Mesendoderm (in vitro differentiated cells): Measurements from ENCODE around the gene FXYD5.

Source experiments
- DNase-seq: peaks from one replicate; pipeline ENCODE4 v3.0.0; 2013
- H2AK5ac ChIP-seq: 2 replicates; pipeline ENCODE4 v1.6.1; 2013; ENCODE audit warnings: low read length, inconsistent platforms
- H2BK120ac ChIP-seq: 2 replicates; pipeline ENCODE4 v1.6.1; 2013; ENCODE audit warnings: low read depth, mild to moderate bottlenecking, low read length, moderate library complexity, mixed read lengths
- H2BK15ac ChIP-seq: replicated peaks from 2 replicates; pipeline ENCODE4 v1.6.1; 2013; ENCODE audit warnings: low read depth, mild to moderate bottlenecking, moderate library complexity
- H2BK5ac ChIP-seq: 2 replicates; pipeline ENCODE4 v1.6.1; 2013; ENCODE audit warnings: low read length, inconsistent platforms
- H3K18ac ChIP-seq: 2 replicates; pipeline ENCODE4 v1.6.1; 2013; ENCODE audit warnings: mild to moderate bottlenecking, low read length, mixed read lengths
- H3K23ac ChIP-seq: one replicate; pipeline ENCODE4 v1.6.1; 2013; ENCODE audit warnings: low read length
- H3K27ac ChIP-seq: 2 replicates; pipeline ENCODE4 v1.5.1; 2013; ENCODE audit warnings: low read depth, mild to moderate bottlenecking, inconsistent platforms, low read length, moderate library complexity
- H3K27me3 ChIP-seq: 2 replicates; pipeline ENCODE4 v1.6.1; 2013; ENCODE audit warnings: low read length, control low read depth, mild to moderate bottlenecking, inconsistent platforms; ENCODE audit not compliant: insufficient read depth, poor library complexity
- H3K36me3 ChIP-seq: 2 replicates; pipeline ENCODE4 v1.6.1; 2013; ENCODE audit warnings: low read length, inconsistent platforms; ENCODE audit not compliant: control insufficient read depth, insufficient read depth
- H3K4ac ChIP-seq: one replicate; pipeline ENCODE4 v1.6.1; 2013; ENCODE audit warnings: low read depth, mild to moderate bottlenecking, low read length, moderate library complexity
- H3K4me1 ChIP-seq: 2 replicates; pipeline ENCODE4 v1.6.1; 2013; ENCODE audit warnings: low read depth, low read length, inconsistent platforms; ENCODE audit not compliant: control insufficient read depth
- H3K4me2 ChIP-seq: 2 replicates; pipeline ENCODE4 v1.6.1; 2013; ENCODE audit warnings: low read length
- H3K4me3 ChIP-seq: 2 replicates; pipeline ENCODE4 v1.5.1; 2013; ENCODE audit warnings: mild to moderate bottlenecking, low read length
- H3K56ac ChIP-seq: one replicate; pipeline ENCODE4 v1.6.1; 2013; ENCODE audit warnings: low read length
- H3K79me1 ChIP-seq: 2 replicates; pipeline ENCODE4 v1.6.1; 2013; ENCODE audit warnings: low read length, inconsistent platforms
- H3K79me2 ChIP-seq: 2 replicates; pipeline ENCODE4 v1.6.1; 2013; ENCODE audit warnings: mild to moderate bottlenecking, low read length; ENCODE audit not compliant: control insufficient read depth, insufficient read depth
- H3K9ac ChIP-seq: 2 replicates; pipeline ENCODE4 v1.6.1; 2013; ENCODE audit warnings: low read length, inconsistent platforms
- H4K5ac ChIP-seq: one replicate; pipeline ENCODE4 v1.6.1; 2013; ENCODE audit warnings: low read length
- H4K8ac ChIP-seq: one replicate; pipeline ENCODE4 v1.6.1; 2013; ENCODE audit warnings: low read depth, mild to moderate bottlenecking, control low read depth, low read length, moderate library complexity
- WGBS: extraction: QIAGEN DNeasy Blood & Tissue Kit; methylation state at CpG from one replicate; pipeline ENCODE4 v1.1.7; 2013; ENCODE audit warnings: low lambda C conversion rate, missing lambda C conversion rate; ENCODE audit not compliant: insufficient coverage; ENCODE audit errors: extremely low coverage; 5-methylcytosine and 5-hydroxymethylcytosine counted together

FXYD5 gene

GRCh38 chr19:35136977-35137702 is 17.4 kb upstream of the FXYD5 start:
- H4K8ac ChIP-seq: no peak overlapping the region
- H3K79me1 ChIP-seq: no peaks in the 10 kb centered on the region
- no peak overlapping the region for H3K4ac ChIP-seq
- H4K5ac ChIP-seq: no peak overlapping the region
- H3K27me3 ChIP-seq: no peaks in the 10 kb centered on the region
- H3K4me2 ChIP-seq: no peak overlapping the region
- H3K9ac ChIP-seq: no peak overlapping the region
- no peaks in the 10 kb centered on the region for H3K36me3 ChIP-seq
- no peak overlapping the region for H3K23ac ChIP-seq
- H3K79me2 ChIP-seq: no peaks in the 10 kb centered on the region
- DNase-seq: no peak
- H2BK15ac ChIP-seq: no peak overlapping the region
- no peak overlapping the region for H2BK120ac ChIP-seq
- H3K18ac ChIP-seq: no peak overlapping the region
- H3K56ac ChIP-seq: no peak overlapping the region
- no peak overlapping the region for H3K4me3 ChIP-seq
- peaks cover 1% of the 10 kb centered on the region for H3K4me1 ChIP-seq
- no peak overlapping the region for H2BK5ac ChIP-seq
- no CpG with 5 or more reads among the region's 9 CpGs for WGBS
- no peak overlapping the region for H2AK5ac ChIP-seq
- no peak overlapping the region for H3K27ac ChIP-seq

GRCh38 chr19:35138305-35138892 is 16.1 kb upstream of the FXYD5 start, which contains the start of gene FXYD1:
Gene FXYD1, plus strand, starts transcription at chr19:35138824. Its CDS starts 1,256 bp downstream, at chr19:35140080.
- H4K8ac ChIP-seq: no peak within 1 kb of the TSS
- H3K4me2 ChIP-seq: no peak within 1 kb of the TSS
- H3K56ac ChIP-seq: peak within 1 kb of the TSS; percentile 20
- no peak within 1 kb of the TSS for H2BK5ac ChIP-seq
- DNase-seq: no peak
- H3K18ac ChIP-seq: no peak within 1 kb of the TSS
- H3K4me3 ChIP-seq: no peak within 1 kb of the TSS
- WGBS: no CpG with 5 or more reads among the region's 18 CpGs
- H3K4me1 ChIP-seq: peaks cover 1% of the 10 kb centered on the region
- H2BK120ac ChIP-seq: no peak within 1 kb of the TSS
- H3K4ac ChIP-seq: no peak within 1 kb of the TSS
- no peaks in the 10 kb centered on the region for H3K79me1 ChIP-seq
- H2BK15ac ChIP-seq: no peak within 1 kb of the TSS
- H3K9ac ChIP-seq: no peak within 1 kb of the TSS
- no peak within 1 kb of the TSS for H3K23ac ChIP-seq
- no peak within 1 kb of the TSS for H2AK5ac ChIP-seq
- H3K79me2 ChIP-seq: no peaks in the 10 kb centered on the region
- no peaks in the 10 kb centered on the region for H3K27me3 ChIP-seq
- H3K36me3 ChIP-seq: no peaks in the 10 kb centered on the region
- no peak within 1 kb of the TSS for H3K27ac ChIP-seq
- H4K5ac ChIP-seq: no peak within 1 kb of the TSS

GRCh38 chr19:35140207-35140961 is 14.2 kb upstream of the FXYD5 start:
- no peaks in the 10 kb centered on the region for H3K79me2 ChIP-seq
- H3K27me3 ChIP-seq: peaks cover 6% of the 10 kb centered on the region
- H2BK15ac ChIP-seq: no peak overlapping the region
- H3K23ac ChIP-seq: no peak overlapping the region
- H3K9ac ChIP-seq: no peak overlapping the region
- H2AK5ac ChIP-seq: no peak overlapping the region
- H4K8ac ChIP-seq: no peak overlapping the region
- peak overlapping the region; percentile 62 for H3K56ac ChIP-seq
- no peaks in the 10 kb centered on the region for H3K36me3 ChIP-seq
- no peak overlapping the region for H4K5ac ChIP-seq
- no peak overlapping the region for H3K4me3 ChIP-seq
- H3K4me2 ChIP-seq: no peak overlapping the region
- no peak overlapping the region for H2BK5ac ChIP-seq
- H3K27ac ChIP-seq: no peak overlapping the region
- H3K4me1 ChIP-seq: peaks cover 4% of the 10 kb centered on the region
- H2BK120ac ChIP-seq: no peak overlapping the region
- no peak overlapping the region for H3K18ac ChIP-seq
- WGBS: no CpG with 5 or more reads among the region's 12 CpGs
- no peak overlapping the region for H3K4ac ChIP-seq
- no peak for DNase-seq
- H3K79me1 ChIP-seq: no peaks in the 10 kb centered on the region

GRCh38 chr19:35140962-35141836 is 13.3 kb upstream of the FXYD5 start:
- WGBS: no CpG with 5 or more reads among the region's 48 CpGs
- peaks cover 4% of the 10 kb centered on the region for H3K4me1 ChIP-seq
- H3K4me3 ChIP-seq: no peak overlapping the region

GRCh38 chr19:35141837-35142605 is 12.5 kb upstream of the FXYD5 start:
- Histone ChIP-seq H3K36me3 (no peaks in the 10 kb centered on the region), H3K27me3 (peaks cover 6% of the 10 kb centered on the region), H3K4me2 (peak overlapping the region; percentile 29), H3K18ac (no peak overlapping the region), H3K79me1 (no peaks in the 10 kb centered on the region), H2BK15ac (no peak overlapping the region), H3K23ac (no peak overlapping the region), H2BK120ac (no peak overlapping the region), H3K4ac (no peak overlapping the region), H2AK5ac (no peak overlapping the region), H3K56ac (peak overlapping the region; percentile 68), H2BK5ac (no peak overlapping the region), H3K9ac (peak overlapping the region; percentile 16), H3K4me3 (no peak overlapping the region), H4K5ac (no peak overlapping the region), H4K8ac (no peak overlapping the region), H3K27ac (no peak overlapping the region), H3K79me2 (no peaks in the 10 kb centered on the region), H3K4me1 (peaks cover 4% of the 10 kb centered on the region)
- DNase-seq: no peak
- no CpG with 5 or more reads among the region's 21 CpGs for WGBS

More at GRCh38 chr19:35140962-35141836, 13.3 kb upstream of the FXYD5 start:
- Histone ChIP-seq H3K9ac (no peak overlapping the region), H3K79me1 (no peaks in the 10 kb centered on the region), H4K8ac (no peak overlapping the region), H4K5ac (no peak overlapping the region), H2BK15ac (no peak overlapping the region), H3K4me2 (peak overlapping the region; percentile 44), H2BK120ac (no peak overlapping the region), H3K36me3 (no peaks in the 10 kb centered on the region), H3K79me2 (no peaks in the 10 kb centered on the region), H3K27ac (no peak overlapping the region), H3K27me3 (peaks cover 6% of the 10 kb centered on the region), H3K23ac (no peak overlapping the region), H2BK5ac (no peak overlapping the region), H3K56ac (peak overlapping the region; percentile 68), H3K18ac (no peak overlapping the region), H3K4ac (no peak overlapping the region), H2AK5ac (no peak overlapping the region)
- DNase-seq: peak; percentile 95
